NCI-H510A (cell line): Measurements from ENCODE around the gene ATRNL1.

Experiments used
- DNase-seq: peaks from one replicate; lab custom pipeline; 2025; lab: John Stamatoyannopoulos, UW

The ATRNL1 gene

GRCh38 chr10:115982526-115982925 lies 889.4 kb downstream of the ATRNL1 start:
- no peak for DNase-seq

- DNase-seq, result no peak
These were observed 892.6 kb downstream of the ATRNL1 start for GRCh38 chr10:115985786-115986185.

GRCh38 chr10:115988380-115988779 lies 895.2 kb downstream of the ATRNL1 start:
- DNase-seq, result no peak

- no peak for DNase-seq
These were observed 896.5 kb downstream of the ATRNL1 start for GRCh38 chr10:115989621-115990020.

- DNase-seq, result no peak
These were observed 899.2 kb downstream of the ATRNL1 start for GRCh38 chr10:115992236-115992986.

GRCh38 chr10:115996031-115996430 lies 902.9 kb downstream of the ATRNL1 start:
- DNase-seq, result no peak

- no peak for DNase-seq
These were observed 905.1 kb downstream of the ATRNL1 start for GRCh38 chr10:115998301-115998700.
